HG03103 (cell line): ENCODE data around the gene GPR65.
"Not testable (repeated sequence)": the region's sequence is repeated elsewhere in the genome, so short reads cannot be mapped to it uniquely, and the experiment has no call there.

ENCODE experiments used
- ATAC-seq: cut with Tn5 transposase; IDR thresholded peaks from one replicate; pipeline ENCODE4 v1.9.1; 2021; ENCODE audit warnings: low read depth; ENCODE audit not compliant: unreplicated experiment

GPR65 gene

DNA sequence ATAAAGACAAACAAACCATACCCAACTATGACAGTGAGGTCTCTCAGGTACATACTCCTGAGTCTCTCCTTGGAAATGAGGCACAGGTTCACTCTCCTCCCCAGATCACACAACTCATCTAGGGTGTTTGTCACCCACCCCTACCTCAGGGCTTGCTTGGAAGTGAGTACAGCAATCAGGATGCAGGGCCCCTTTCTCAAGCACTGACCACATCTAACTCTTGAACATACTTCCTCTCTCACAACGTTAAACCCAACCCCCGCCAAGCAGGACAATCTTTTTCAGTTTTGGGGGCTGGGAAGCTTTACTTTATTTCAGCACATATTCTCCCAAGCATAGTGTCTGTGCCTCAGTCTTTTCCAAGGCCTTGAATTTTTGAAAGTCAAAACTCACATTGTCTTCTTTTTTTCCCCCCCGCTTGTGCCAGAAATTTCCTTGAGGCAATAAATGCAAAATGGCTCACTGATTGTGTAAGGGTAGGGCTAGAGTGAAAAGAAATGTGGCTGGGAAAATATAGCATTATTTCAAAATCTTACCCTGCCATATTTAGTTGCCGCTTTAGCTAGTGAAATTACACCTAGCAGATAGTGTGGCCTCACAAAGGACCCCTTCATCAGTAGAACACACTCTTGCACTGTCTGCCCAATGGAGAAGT is 2.4 kb upstream of the GPR65 start:
- ATAC-seq: no peak

DNA sequence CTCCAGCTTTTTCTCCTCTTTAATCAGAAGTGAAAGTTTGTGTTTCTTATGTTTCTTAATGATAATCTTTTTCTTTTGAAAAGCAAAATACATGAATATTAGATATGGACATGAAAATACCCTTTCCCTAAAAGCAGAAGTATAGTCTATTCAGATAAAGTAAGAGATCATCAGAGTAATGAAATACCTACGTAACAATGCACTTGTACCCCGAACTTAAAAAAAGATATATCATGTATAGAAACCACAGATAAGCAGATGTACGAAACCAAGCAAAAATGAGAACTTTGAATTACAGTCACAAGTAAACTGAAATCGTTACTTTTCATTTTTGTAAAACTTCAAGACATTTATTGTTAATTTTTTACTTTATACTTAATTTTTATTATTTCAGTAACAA is 1.5 kb upstream of the GPR65 start:
- no peak for ATAC-seq

- no peak for ATAC-seq
Observed at GRCh38 chr14:88004506-88005036, 364 bp upstream of the GPR65 start.

DNA sequence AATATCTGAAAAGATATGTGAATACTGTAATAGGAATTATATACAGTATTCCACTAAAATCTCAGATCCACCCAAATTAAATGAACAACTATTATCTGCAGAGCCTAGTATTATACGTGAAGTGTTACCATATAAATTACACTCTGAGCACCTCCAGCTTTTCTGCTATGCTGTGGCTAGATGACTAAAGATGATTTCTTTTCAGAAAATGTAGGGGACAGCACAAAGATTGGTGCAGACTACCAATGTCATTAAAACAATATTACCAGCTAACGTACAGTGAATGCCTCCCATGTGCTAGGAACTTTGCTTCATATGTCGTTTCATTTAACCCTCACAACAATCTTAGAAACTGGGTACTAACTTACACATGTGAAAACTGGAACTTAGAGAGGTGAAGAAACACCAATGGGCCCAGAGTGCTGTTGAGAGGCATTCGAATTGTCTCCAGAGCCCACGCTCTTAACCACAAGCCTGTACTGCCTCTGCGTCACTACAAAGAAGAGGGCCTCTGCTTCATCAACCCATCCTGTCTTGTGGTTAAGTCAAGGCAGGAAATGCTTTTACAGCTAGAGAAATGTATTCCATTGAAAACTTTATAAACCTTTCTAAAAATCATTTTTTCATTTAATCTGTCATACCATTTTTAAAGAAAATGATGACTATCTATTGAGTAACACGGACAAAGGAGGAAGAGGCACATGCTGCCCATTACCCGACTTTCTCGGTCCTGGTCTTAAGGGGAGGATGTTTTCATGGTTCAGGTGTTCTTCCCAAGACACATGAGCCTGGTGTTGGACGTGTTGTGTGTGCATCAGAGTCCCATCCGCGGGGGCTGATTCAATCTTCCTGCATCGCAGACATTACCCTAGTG is 1.3 kb downstream of the GPR65 start:
- ATAC-seq: peak; percentile 83

- no peak for ATAC-seq
Observed at GRCh38 chr14:88007608-88008007, 2.7 kb downstream of the GPR65 start.

- no peak for ATAC-seq
Observed at GRCh38 chr14:88008039-88008742, 3.3 kb downstream of the GPR65 start.

GRCh38 chr14:88009486-88009885 is 4.6 kb downstream of the GPR65 start:
- no peak for ATAC-seq

GRCh38 chr14:88010331-88010730 is 5.4 kb downstream of the GPR65 start:
- no peak for ATAC-seq

DNA sequence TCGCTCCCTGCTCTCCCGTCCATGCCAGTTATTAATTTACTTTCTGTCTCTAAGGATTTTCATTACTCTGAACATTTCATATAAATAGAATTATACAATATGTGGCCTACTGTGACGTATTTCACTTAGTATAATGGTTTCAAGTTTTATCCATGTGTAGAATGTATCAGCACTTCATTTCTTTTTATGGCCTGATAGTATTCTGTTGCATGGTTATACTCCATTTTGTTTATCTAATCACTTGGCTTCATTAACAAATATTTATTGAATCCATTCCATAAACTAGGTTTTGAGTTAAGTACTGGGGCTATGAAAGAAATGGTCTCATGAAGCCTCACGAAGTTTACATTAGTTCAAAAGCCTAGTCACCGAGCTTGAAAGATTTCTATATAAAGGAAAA is 7.6 kb downstream of the GPR65 start:
- no peak for ATAC-seq

DNA sequence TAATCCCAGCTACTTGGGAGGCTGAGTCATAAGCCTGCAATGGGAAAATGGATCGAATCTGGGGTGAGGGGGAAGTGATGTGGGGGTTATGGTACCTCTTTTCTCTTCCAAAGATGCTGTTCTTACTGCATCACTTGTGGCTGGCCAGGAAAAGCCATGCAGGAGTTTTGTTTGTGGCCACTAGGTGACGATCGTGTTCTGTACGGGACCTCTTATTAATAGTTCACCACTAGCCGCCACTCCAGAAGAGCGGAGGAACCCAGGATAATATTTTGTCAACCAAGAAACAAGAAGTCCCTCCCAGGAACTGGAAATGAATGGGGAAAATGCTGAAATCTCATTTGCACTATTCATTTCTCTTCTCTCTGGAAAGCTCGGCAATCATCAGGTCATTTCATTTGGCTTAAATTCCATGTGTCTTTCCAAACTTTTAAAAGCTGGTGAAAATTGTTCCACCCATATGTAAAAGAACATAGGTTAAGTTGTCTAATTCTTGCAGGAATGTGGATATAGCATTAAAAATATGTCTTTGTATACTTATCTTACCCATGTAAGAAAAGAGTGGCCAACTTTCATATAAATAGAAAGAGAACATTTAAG is 8.9 kb downstream of the GPR65 start:
- ATAC-seq: peak; percentile 83

- no peak for ATAC-seq
Observed at GRCh38 chr14:88016768-88017167, 11.8 kb downstream of the GPR65 start.

DNA sequence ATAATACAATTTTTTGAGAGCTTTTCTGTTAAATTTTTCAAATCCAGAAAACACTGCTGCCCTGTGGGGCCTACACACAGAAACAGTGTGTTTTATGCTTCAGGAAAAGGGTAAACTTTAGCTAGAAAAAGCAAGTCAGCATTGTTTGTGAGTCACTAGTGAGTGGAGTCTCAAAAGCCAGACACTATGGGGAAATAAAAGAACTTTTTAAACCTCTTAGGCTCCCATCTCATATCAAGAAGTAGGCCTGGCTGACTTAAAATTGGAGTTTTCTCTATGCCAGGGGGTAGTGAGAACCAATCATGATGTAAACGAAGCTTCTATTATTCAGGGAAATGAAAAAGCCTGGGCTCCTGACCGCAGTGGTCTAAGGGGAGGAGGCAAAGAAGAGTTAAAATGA is 12.6 kb downstream of the GPR65 start:
- no peak for ATAC-seq

DNA sequence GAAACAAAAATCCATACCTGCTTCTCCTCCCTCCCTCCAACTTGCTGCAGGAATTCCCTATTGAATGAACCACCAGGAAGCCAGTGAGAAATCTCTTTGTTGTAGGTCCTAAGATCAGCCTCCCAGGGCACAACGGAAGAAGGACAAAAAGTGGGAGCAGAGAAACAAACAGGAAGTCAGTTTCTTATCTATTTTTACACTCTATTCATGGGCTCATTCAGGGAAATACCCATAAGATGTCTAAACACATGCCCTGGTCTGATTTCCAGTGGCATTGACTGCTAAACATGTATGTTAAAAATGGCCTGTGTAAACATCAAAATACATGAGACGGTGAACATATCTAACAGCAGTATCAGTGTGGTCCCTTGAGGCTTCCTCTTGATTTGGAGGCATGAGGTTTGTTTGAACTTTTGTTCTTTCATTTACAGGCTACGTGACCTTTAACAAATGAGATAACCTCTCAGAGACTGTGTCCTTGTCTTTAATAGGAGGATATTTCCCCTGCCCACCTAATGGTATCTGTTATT is 18.8 kb downstream of the GPR65 start:
- ATAC-seq: no peak

- ATAC-seq: not testable (repeated sequence)
Observed at GRCh38 chr14:88024252-88025086, 19.5 kb downstream of the GPR65 start.

DNA sequence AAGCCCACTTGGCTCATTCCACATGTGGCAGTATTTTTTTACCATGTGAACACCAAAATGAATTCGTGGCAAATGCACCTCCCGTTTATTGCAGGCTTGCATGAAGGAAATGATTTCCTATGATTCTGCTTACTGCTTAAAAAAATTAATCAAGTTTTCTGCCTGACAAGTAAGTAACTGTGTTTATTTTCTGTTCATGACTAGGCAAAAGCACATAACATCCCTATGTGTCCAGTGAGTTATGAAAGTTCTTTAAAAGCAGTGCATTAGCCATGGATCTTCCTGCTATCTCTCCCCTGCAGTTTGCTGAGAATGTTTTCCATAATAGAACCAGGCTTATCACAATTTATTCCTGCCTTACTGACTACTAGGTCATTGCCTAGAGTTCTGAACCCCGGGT is 20.4 kb downstream of the GPR65 start:
- ATAC-seq: no peak

GRCh38 chr14:88026890-88027289 is 22.0 kb downstream of the GPR65 start:
- ATAC-seq: no peak

DNA sequence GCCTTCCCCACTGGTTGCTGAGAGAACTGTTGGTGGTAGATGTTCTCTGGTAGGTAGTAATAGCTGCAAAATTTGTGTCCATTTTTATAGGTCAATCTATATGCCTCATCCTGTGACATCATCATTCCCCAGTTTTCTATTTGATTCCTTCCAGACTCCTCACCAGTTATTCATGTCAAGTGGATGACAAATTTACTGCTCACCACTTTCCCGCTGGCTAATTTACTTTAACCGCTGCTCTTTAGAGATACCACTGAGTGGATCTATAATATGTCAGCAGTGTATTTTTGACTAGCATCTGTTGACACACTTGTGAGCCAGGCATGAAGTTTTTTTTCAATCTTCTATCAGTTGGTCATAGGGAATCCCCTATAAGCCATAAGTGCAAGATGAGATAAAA is 24.6 kb downstream of the GPR65 start:
- ATAC-seq: no peak

GRCh38 chr14:88030079-88030478 is 25.1 kb downstream of the GPR65 start:
- no peak for ATAC-seq

- no peak for ATAC-seq
Observed at GRCh38 chr14:88030892-88031291, 26.0 kb downstream of the GPR65 start.

DNA sequence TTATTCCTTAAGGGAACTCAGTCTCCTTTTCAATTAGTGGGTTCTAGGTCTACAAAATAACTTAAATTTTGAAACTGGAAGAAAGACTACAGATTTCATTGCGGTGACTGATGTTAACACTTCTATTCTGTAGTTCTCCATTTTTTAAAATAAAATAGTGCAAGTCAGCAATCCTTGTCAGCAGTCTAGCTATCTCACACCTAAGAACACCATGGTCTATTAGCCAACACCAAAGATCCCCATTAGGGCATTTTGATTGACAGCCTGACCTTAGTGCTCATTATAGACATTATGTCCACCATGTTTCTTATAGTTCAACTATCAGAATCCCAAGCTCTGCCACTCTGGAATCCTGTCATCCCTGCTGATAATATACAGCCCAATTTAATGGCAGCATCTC is 27.4 kb downstream of the GPR65 start:
- ATAC-seq: no peak
